NCI-H1694 treated with DMSO at 0.1 percent for 48 hours (cell line): Measurements from ENCODE around the gene VRK3.

Experiments used
- DNase-seq: peaks from one replicate; lab custom pipeline; 2025; lab: John Stamatoyannopoulos, UW

The VRK3 gene

DNA sequence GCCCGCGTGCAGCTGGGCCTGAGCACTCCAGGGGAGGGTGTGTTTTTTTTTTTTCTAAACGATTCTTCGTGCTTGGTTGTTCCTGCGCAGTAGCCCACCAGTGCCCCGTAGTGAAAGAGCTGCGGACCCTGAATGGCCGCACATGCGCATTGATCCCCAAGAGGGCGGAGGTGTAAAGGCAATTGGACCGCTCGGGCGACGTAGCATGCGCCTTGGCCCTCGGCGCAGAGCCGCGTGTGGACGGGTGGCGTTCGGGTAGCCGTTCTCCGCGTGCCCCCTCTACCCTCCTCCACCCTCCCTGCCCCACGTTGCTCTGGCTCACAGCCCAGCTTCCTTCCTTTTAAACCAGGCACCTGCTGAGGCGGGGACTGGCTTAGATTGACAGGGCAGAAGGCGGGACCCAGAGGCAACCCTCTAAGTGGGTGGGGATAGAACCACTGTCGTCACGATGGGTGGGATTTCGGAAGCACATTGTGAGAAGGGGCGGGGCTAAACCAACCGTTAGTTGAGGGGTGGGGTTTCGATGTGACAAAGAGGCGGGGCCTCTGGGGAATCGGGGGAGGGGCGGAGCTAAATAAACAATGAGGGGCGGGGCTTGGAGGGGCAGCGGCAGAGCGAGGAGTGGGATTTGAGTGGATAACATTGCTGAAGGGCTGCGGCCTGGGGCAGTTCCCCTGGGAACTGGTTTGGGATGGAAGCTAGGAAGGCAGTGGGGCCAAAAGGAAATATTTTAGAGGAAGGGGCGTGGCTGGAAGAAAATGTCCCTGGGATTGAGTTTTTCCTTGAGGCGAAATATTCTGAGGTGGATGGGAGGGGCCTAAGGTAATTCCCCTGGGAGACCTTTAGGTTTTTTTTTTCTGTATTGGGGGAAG lies 95.3 kb downstream of the VRK3 start:
- DNase-seq = peak; percentile 92

DNA sequence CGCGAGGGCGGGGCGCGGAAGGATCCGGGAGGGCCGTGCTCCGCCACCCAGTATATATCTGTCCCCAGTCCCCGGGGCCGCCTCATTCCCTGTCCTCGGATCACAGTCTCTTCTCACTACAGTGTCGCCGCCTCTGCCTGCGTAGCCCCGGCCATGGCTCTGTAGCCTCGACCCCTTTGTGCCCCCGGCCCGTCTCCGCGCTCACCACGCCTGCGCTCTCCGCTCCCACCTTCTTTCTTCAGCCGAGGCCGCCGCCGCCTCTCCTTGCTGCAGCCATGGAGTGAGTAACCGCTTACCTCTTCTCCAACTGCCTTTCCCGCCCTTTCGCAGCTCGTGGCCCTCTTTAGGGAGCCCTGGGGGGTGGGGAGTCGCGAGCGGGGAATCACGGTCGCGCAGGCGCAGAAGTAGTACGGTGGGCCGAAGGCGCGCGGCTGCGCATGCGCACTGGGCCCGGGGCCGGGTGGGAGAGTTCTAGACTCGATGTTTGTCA lies 96.0 kb downstream of the VRK3 start, which contains the start of the genes ATF5 and NUP62:
TSS of gene ATF5 (plus strand) at position 85 of the 490 bp plus-strand sequence. CDS start 1,646 bp downstream, outside the sequence.
TSS of gene NUP62 (minus strand) at position 384 of the 490 bp plus-strand sequence. CDS start 19,697 bp downstream, outside the sequence.
- DNase-seq = peak; percentile 89

DNA sequence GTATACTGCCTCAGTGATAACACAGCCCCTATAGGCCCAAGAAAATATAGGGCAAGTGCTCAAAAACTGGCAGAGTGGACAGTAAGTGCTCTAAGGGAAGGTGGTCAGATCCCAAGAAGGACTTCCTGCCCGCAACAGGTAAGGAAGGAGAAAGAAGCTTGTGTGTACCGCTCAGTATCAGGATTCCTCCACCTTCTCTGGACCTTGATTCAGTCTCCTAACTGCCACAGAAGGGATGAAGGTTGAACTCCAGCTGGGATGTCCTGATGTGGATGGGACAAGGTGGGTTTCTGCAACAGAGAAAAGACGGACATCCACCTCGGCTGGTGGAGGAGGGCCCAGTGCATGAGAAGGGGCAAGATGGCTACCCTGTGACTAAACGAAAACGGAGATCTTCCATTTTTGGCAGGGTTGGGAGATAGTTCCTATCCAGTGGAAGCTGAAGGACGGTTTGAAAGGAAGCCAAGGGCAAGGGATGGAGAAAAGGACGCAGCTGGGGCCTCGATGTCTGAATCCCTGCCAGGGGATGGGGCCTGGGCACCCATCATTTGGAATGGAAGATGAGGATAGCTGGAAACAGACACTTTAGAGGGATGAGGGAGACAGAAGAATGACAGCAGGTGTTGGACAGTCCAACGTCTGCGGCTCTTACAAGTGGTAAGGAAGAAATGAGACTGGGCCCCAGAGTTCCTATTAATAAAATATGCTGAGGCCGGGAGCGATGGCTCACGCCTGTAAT lies 97.5 kb downstream of the VRK3 start:
- no peak for DNase-seq

- DNase-seq = no peak
These were observed 98.7 kb downstream of the VRK3 start for GRCh38 chr19:49926515-49926914.
